ENCODE data around the gene DHRS9. TPM values are rescaled to one million over a fixed set of nuclear protein-coding genes. Genes with fewer than 3 reads are reported as not detected.

Gene DHRS9
- total and polyA plus RNA-seq, 9 of the 15 experiments (the other 6 are each of a cell fraction or from before 2014, with no cell fraction given) = 0.27 to 1.7 (median 0.69) TPM

DNA sequence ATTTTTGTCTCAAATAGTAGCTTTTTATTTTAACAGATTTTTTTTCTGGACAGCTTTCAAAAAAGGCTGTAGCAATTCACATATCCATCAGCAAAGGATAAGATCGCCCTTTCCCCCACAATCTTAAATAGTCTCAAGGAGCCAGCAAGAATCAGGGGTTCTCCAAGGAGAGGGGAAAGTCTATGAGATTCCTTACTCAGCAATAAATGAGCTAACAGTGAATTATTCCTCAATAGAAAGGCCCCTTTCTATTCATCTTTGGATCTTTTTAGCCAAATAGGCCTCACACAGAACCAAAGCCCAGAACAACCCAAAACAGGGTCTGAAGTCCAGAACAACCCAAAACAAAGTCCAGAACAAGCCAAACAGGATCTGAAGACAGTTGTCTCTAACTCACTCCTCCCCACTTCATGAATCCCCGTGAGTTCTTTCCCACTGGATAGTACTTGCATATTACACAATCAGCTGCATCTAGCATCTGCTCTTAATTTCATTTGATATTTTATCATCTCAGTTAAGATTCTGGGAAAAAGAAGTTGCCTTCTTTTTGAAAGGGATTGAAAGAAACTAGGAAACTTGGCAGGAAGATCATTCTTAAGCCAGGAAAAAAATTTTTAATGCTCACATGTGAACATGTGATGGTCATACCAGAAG is 3.4 kb upstream of the DHRS9 start:
- ChIA-PET POLR2A (interaction anchor here (0.6 to 1.0 kb wide), 4 partner anchors 14 to 134 kb away, joined by 3 to 5 read pairs (median 3); no protein-coding TSS in a partner anchor), CTCF (ENCODE audit: low intra/inter-chr PET ratio) (no interaction called here)
- H3K27ac ChIP-seq (ENCODE audit: extremely low read depth, low read depth, low read length) = no peak overlapping the region
- no peak for TF ChIP-seq RFX5 (IDR thresholded peaks at IDR 0.05; ENCODE audit: low read depth, low read length)
- no peak for TF ChIP-seq PHF20 (IDR thresholded peaks at IDR 0.05; ENCODE audit: partially characterized antibody)
- TF ChIP-seq C11orf30 (IDR thresholded peaks at IDR 0.05; ENCODE audit: low read depth) = peak; percentile 87
- TF ChIP-seq CEBPB (tag; IDR thresholded peaks at IDR 0.05) = 0 out of 2 replicates have a peak, but pooled peaks have one; percentile 35
- TF ChIP-seq SIX5 (IDR thresholded peaks at IDR 0.05; ENCODE audit: borderline replicate concordance in 1 of 2, insufficient read depth in 1 of 2, low read depth in 1 of 2, low read length in 2 of 2) = no peak
- TF ChIP-seq MAFG (tag; conservative IDR thresholded peaks at IDR 0.05) = peak; percentile 83
- peak; percentile 76 for TF ChIP-seq MAFK (IDR thresholded peaks at IDR 0.05; ENCODE audit: low read length)
- no peak for TF ChIP-seq HCFC1 (IDR thresholded peaks at IDR 0.05; ENCODE audit: low read depth, low read length)
- TF ChIP-seq, protein P1, sequence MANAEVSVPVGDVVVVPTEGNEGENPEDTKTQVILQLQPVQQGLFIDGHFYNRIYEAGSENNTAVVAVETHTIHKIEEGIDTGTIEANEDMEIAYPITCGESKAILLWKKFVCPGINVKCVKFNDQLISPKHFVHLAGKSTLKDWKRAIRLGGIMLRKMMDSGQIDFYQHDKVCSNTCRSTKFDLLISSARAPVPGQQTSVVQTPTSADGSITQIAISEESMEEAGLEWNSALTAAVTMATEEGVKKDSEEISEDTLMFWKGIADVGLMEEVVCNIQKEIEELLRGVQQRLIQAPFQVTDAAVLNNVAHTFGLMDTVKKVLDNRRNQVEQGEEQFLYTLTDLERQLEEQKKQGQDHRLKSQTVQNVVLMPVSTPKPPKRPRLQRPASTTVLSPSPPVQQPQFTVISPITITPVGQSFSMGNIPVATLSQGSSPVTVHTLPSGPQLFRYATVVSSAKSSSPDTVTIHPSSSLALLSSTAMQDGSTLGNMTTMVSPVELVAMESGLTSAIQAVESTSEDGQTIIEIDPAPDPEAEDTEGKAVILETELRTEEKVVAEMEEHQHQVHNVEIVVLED (CRISPR knock-in tag; IDR thresholded peaks at IDR 0.05) = no peak
- no peak for TF ChIP-seq ELK3 (CRISPR knock-in tag; IDR thresholded peaks at IDR 0.05)
- TF ChIP-seq MAFF (IDR thresholded peaks at IDR 0.05; ENCODE audit: low read length) = peak; percentile 82
- no peak for TF ChIP-seq E2F5 (CRISPR knock-in tag; IDR thresholded peaks at IDR 0.05)
- TF ChIP-seq ZNF707 (CRISPR knock-in tag; conservative IDR thresholded peaks at IDR 0.05) = no peak
- TF ChIP-seq ZNF146 (CRISPR knock-in tag; IDR thresholded peaks at IDR 0.05; ENCODE audit: unreplicated experiment) = no peak
- no peak for TF ChIP-seq PML (IDR thresholded peaks at IDR 0.05; ENCODE audit: low read length)
- no peak for TF ChIP-seq NFIC (IDR thresholded peaks at IDR 0.05)
- TF ChIP-seq XRCC3 (IDR thresholded peaks at IDR 0.05) = no peak
- no peak for TF ChIP-seq RHOXF2B (CRISPR knock-in tag; conservative IDR thresholded peaks at IDR 0.05)
- peak; percentile 87 for TF ChIP-seq ZNF316 (IDR thresholded peaks at IDR 0.05)
- no peak for TF ChIP-seq ZNF232 (CRISPR knock-in tag; IDR thresholded peaks at IDR 0.05)
- TF ChIP-seq FOXA1 (IDR thresholded peaks at IDR 0.05; ENCODE audit: borderline replicate concordance) = no peak
- H3K79me2 ChIP-seq (ENCODE audit: control insufficient read depth, insufficient read depth, low read length) = no peaks in the 10 kb centered on the region
- H4K20me1 ChIP-seq (replicated peaks; ENCODE audit: control insufficient read depth, insufficient read depth, low read length) = no peaks in the 10 kb centered on the region
- no peak for DNase-seq (ENCODE audit: extremely low read depth in 1 of 4, low spot score in 3 of 4)
- intact Hi-C loops (cut with micrococcal nuclease) = no loop called here
- no TSS peak for BruUV-seq (replicated peaks)
- in situ Hi-C loops (cut with MboI) = no loop called here
- H3K9me1 ChIP-seq (ENCODE audit: control insufficient read depth, insufficient read depth, low read length) = no peaks in the 10 kb centered on the region
- H3K9ac ChIP-seq (ENCODE audit: insufficient read depth in 1 of 2, low read depth in 2 of 2, low read length in 2 of 2) = no peak overlapping the region
- no peaks in the 10 kb centered on the region for H3K27me3 ChIP-seq (ENCODE audit: control insufficient read depth in 2 of 2, insufficient read depth in 2 of 2, low read length in 2 of 2)
- H3K4me2 ChIP-seq (ENCODE audit: insufficient read depth, low read length) = no peak overlapping the region
- ATAC-seq = no peak
- 38% methylated on average over 2 of the region's 2 CpGs for WGBS (ENCODE audit: insufficient coverage, low coverage, missing lambda C conversion rate)
- no peak overlapping the region for H3K4me3 ChIP-seq
- FAIRE-seq = no peak
- H3K9me3 ChIP-seq (replicated peaks; ENCODE audit: control insufficient read depth, insufficient read depth, low read depth, low read length) = no peaks in the 10 kb centered on the region
- peak overlapping the region; percentile 60 for H2AFZ ChIP-seq (ENCODE audit: low read depth, low read length)
- no peaks in the 10 kb centered on the region for H3K36me3 ChIP-seq (ENCODE audit: control insufficient read depth, insufficient read depth, low read length)
- H3K4me1 ChIP-seq (replicated peaks in 1 of 2; ENCODE audit: control insufficient read depth in 2 of 2, insufficient read depth in 2 of 2, low read length in 2 of 2) = peaks cover 3 to 15% of the 10 kb centered on the region in 2 experiments; a peak in 4 of 5 replicates
